HS-27A (cell line): Measurements from ENCODE around the gene CRMP1.

Source experiments
- DNase-seq: peaks from one replicate; pipeline ENCODE4 v3.0.0-alpha.2; 2012; ENCODE audit warnings: low read depth, missing footprints

The CRMP1 gene

DNA sequence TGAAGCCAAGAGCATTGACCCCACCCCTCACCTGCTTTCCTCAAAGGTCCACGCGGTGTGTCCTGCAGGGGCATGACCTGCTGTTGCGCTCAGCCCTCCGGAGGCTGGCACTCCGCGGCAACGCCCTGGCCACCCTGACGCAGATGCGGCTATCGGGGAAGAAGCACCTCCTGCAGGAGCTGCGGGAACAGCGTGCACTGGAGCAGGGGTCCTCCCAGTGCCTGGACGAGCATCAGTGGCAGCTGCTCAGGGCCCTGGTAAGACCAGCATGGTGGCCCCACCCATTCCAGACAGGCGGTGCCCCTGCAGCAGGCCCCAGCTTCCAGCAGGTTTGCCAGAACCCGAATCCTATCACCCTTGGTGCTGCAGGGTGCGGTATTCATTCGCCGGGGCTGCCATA is 95.9 kb downstream of the CRMP1 start:
- no peak for DNase-seq

DNA sequence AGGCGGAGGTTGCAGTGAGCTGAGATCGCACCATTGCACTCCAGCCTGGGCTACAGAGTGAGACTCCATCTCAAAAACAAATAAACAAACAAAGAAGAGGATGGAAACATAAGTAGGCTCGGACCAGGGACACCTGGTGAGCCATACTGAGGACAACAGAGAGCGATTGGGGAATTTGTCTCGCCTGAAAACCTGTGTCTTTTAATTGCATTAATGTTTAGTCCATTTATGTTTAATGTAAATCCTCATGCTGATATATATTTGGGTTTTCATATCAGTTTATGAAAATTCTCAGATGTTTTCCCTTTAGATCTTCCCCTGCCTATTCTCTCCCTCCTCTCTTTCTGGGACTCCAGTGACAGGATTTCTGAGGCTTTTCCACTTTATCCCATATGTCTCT is 97.3 kb downstream of the CRMP1 start:
- no peak for DNase-seq

DNA sequence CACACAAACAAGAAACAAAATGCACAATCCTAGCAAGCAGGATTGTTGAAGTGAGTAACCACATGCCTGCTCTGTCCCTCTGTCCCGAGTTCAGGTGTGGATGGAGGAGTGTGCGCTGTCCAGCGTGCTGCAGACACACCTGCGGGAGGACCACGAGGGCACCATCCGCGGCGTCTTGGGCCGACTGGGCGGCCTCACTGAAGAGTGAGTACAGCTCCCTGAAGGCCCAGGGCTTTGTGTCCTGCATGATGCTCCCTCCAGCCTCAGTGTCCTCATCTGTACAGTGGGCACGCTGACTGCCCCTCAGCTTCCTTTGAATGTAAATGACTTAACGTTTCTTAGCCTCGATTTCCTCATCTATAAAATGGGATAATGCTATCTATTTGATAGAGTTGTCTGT is 99.4 kb downstream of the CRMP1 start:
- DNase-seq = no peak

DNA sequence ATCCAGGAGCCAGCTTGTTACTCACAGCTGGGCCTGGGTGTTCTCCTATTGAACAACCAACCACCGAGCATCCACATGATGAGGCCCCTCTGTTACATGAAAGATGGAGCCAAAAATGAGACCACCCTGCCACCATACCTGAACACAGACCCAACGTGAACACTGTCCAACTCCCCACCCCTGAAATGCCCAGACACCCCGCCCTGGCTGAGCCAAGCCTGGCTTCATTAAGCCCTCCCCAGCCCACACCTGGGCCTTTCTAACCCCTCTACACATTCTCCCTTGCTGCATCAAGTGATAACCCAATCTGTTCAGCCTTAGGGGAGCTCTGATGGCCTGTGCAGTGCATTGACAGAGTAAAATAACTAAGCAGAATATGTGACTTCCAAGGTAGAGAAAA is 101.2 kb downstream of the CRMP1 start:
- DNase-seq = no peak

DNA sequence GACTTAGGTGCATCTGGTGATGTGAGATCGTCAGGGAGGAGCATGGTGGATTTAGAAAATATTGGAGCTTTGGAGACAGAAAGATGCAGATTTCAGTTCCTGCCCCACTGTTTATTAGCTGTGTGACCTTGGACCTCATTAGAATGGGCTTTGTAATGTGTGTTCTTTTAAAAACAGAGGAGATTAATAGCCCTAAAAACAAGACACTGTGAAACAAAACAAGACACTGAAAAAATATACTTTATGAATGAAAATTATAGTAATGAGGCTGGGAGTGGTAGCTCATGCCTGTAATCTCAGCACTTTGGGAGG is 102.4 kb downstream of the CRMP1 start:
- no peak for DNase-seq

DNA sequence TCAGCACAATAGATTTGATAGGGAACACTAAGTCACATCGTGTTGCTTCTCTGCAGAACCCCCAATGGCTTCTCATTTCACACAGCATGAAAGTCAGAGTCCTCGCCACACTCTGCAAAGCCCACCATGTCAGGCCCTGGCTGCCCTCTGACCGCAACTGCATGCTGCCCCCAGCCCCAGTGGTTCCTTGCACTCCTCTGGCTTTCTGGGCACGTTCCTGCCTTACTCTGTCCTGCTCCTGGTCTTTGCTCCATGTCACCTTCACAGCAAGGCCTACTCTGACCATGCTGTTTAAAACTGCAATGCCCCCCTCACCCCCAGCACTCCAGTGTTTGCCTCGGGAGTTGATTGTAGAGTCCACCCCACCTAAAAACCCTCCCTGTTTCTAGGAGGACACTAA is 103.7 kb downstream of the CRMP1 start:
- no peak for DNase-seq

DNA sequence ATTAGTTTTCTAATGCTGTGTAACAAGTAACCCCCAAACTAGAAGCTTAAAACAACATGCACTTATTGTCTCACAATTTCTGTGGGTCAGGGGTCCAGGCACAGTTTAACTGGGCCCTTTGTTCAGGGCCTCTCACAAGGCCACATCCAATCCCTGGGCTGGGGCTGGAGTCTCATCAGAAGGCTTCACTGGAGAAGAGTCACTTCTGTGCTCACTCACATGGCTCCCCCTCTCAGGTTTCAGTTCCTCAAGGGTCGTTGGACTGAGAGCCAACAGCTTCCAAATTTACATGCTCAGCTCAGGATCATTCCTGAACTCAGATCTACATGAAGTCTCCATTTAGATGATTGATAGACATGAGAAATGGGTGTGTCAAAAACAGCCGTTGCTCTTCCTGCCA is 104.7 kb downstream of the CRMP1 start:
- DNase-seq = no peak

DNA sequence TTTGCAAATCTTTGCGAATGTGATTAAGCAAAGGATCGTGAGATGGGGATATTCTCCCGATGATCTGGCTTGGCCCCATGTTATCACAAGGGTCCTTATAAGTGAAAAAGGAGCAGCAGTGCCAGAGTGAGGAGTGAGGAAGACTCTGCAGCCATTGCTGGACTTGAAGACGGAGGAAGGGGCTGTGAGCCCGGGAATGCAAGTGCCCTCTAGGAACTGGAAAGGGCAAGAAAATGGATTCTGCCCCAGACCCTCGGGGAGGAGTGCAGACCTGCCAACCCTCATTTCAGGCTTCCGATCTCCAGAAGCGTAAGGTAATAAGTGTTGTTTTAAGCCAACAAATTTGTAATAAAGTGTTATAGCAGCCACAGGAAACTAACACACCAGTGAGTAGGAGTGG is 105.6 kb downstream of the CRMP1 start:
- DNase-seq = no peak

DNA sequence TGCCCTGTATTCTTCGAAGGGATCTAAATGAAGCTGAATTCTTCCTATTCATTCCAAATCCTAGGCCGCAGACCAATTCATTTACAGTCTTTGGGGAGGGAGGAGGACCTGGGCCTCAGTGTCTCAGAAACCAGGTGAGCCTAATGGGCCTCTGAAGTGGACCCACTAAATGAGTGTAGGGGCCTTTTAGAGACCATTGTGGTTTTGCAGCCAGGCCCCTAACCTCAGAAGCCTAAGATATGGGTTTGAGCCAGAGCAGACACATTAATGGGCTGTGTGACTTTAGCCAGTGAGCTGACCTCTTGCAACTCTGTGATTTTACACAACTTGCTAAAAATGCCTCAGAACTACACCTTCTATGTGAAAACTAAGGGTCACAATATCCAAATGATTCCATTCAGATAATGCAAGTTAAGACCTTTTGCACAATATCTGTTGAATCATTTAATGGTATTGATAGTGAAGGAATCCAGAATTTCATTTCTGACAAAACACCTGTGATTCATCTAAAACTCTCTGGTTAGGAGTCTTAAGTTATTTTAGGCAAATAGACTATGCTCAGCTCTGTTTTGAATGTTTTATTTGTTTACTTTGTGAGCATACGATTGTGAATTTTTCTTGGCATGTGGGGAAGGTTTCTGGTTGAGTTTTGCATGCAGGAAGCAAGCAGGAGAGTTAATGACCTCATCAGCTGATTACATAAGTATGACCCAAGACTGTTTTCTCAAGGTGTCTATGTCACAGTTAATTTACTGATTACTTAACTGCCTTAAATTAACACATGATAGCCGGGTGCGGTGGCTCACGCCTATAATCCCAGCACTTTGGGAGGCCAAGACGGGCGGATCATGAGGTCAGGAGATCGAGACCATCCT is 106.8 kb downstream of the CRMP1 start:
- no peak for DNase-seq

DNA sequence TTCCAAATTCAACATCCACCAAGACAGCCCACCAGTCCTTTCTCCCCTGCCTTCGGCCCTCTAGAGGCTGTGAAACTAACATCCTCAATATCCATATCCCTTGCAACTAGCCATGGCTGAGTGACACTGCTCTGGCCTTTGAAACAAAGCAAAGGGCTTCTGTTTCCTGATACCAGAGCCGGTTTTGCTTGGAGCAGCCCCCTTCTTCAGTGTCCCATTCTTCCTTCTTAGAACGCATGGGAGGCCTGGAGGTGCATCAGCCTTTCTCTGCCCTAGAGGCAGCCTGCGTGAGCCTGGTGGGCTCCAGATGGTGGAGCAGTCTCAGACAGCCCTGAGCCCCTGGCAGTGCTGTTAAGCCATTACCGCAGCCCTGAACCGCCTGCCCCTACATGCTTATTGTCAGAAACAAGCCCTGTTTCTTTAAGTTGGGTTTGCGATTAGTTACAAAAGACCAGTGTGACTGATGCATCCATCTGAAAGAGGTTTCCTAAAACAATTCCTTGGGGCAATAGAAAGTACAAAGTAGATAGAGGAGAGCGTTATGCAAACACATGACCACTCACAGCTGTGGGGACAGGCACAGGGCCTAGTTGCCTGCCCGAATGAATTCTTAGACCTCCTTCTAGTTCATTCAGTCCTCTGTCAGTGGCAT is 107.8 kb downstream of the CRMP1 start:
- DNase-seq = no peak

DNA sequence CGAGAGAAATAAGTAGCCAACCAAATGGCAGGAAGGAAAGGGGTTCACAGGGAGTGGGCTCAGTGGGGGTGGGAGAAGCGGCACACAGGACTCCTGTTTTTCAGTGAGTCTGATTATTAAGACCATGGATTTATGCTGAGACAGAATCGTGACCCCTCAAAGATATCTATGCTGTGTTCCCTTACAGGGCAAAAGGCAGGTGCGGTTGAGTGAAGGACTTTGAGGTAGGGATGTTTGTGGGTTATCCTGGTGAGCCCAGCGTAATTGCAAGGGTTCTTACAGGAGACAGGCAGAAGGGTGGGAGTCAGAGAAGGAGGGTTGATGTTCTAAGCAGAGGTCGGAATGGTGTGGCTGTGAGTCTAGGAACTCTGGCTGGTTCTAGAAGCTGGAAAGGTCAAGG is 108.9 kb downstream of the CRMP1 start:
- DNase-seq = no peak

DNA sequence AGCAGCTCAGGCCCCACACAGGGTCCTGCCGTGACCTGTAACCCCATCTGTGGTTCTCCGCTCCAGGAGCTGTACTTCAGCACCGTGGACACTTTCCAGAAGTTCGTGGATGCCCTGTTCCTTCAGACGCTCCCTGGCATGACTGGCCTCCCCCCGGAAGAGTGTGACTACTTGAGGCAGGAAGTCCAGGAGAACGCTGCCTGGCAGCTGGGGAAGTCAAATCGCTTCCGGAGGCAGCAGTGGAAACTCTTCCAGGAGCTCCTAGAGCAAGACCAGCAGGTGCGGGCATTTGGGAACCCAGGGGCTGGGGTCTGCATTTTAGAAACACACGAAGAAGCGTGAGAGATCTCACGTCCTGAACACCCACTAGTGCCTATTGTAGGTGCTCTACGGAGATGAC is 109.4 kb downstream of the CRMP1 start:
- DNase-seq = no peak

DNA sequence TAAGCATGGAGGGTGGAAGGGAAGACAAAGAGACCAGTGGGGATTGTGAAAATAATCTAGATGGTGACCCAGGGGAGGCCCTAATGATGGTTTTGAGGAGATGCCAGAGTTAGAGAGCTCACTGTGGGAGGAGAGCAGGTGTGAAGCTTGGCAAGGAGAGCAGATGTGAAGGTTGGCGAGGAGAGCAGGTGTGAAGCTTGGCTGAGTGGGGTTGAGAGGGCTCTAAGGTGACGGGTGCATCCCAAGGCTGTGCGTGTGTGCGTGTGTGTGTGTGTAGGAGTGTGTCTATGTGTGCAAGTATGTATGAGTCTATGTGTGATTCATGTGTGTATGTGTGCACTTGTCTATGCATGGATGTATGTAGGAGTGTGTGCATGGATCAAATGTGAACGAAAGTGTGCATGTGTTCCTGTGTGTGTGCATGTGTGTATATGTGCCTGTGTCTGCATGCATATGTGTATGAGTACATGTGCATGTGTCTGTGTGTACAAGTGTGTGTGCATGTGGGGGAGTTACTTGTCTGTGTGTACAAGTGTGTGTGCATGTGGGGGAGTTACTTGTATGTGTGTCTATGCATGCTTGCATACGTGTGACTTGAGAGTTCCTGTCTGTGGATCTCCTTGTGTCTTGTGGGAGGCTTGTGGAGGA is 109.9 kb downstream of the CRMP1 start:
- DNase-seq = no peak

DNA sequence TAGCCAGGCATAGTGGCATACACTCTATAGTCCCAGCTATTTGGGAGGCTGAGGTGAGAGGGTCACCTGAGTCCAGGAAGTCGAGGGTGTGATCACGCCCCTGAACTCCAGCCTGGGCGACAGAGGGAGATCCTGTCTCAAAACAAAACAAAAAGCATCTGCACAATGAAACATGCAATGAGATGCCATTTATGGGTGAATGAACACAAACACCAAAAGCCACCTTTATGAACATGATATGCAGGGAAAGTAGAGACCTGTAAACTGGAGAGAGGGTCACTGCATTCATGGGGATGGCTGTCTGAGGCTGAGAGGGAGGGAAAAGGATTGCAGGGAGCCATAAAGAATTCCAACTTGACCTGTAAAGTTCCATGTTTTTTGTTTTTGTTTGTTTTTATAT is 111.2 kb downstream of the CRMP1 start:
- DNase-seq = no peak

DNA sequence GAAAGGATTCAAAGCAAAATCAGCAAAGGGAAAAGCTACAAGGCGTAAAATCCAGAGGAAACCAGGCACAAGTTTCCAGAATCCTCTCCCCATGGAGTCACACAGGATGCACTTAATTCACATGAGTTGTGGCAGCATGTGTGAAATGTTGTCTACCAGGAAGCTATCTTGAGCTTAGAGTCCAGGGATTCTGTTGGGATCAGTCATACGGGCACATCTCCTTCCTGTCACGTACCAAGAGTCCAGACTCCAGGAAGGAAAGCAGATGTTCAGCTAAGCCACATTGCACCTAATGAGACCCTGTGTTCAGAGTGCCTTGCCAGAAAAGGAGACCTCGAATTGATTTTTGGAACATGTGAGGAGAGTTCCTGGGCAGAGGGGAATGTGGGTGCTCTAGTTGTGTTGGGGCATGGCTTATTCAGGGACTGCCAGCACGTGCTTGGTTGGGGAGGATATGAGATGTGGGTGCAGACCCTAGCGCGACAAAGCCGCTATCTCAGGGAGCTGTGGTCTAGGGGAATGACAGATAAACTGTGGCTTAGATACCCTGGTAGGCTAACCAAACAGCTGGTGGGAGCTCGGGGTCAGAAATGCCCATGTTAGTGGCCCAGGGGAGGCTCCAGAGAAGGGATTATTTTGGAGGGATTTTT is 111.9 kb downstream of the CRMP1 start:
- no peak for DNase-seq

DNA sequence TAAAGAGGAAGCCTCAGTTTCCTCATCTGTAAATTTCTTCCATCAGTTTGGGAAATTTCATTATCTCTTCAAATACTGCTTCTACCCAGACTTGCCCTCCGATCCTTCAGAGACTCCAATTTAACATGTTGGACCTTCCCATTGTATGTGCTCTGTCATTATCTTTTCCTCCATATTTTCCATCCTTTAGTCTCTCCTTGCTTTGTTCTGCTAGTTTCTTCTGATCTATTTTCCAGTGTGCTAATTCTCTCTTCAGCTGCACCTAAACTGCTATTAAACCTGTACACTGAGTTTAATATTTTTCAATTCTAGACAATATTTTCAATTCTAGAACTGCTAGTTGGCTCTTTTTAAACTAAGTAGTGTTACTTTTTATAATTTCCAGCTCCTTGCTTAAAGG is 116.4 kb downstream of the CRMP1 start:
- no peak for DNase-seq

DNA sequence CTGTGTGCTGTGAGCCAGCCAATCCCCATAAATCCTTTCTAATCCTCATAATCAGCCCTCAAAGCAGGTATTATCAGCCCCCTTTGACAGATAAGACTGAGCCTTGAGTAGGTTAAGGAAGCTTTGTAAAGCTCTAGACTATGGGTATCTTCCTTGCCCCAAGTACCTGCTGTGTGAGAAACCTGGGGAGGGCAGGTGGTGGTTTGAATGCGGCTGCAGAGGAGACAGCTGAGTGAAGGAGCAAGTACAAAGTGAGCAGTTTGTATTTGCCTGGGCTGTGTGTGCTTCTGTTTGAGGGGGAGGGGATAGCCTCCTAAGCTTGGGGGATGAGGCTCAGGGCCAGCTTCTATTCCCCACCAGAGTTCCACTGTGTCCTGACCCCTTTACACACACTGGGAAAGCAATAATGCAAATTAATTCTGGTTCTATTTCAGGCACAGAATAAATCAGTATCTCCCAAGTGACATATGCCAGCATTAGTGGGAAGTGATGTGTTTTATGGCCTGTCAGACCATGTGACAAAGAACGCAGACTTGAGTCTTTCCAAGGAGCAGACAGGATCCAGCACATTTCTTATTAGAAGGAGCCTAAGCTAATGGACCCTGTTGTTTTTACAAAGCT is 118.4 kb downstream of the CRMP1 start:
- no peak for DNase-seq

DNA sequence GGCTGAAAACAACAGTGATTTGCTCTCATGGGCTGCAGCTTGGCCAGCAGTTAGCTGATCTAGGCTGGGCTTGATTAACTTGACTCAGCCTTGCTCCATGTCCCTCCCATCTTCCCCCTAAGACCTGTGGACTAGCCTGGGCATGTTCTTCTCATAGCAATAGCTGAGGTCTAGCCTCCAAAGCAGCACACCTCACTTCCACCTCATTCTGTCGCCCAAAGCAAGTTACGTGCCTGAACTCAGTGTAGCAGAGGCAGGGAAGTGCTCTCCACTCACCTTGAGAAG is 119.7 kb downstream of the CRMP1 start:
- DNase-seq = no peak

DNA sequence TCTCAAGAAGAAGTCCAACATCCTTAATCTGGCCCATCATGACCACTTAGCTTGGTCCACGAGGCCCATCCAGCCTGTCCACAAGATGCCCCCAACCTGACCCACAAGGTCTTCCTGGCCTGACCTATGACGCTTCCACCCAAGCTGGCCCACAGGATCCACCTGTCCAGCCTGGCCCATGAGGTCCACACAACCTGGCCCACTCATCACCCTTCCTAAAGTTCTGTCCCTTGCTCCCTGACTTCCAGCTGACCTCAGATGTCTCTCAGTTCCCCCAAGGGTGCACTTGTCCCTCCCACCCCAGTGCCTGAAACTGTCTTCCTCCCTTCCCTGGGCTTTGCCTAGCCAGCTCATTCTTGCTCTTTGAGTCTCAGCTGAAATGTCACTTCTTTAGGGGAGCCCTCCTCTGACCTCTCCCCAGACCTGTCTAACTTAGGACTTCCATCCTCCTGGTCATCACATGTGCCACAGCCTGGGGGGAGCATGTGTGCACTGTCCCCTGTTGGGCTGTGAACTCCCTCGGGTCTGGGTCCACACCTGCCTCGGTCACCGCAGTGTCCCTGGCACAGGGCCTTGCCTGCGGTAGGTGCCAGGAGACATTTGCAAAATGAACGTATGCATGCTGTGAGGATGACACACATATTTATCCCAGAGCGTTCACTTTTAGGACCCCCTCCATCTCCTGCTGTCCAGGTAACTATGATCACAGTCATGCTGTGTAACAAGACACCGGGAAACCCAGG is 120.2 kb downstream of the CRMP1 start:
- no peak for DNase-seq
